Iris pigment epithelial cell (primary cell): ENCODE measurements around the gene CREB3L1.

Experiments
- DNase-seq: peaks from one replicate; pipeline ENCODE4 v3.0.0-alpha.2; 2011; ENCODE audit warnings: low read depth

CREB3L1 gene

GRCh38 chr11:46364791-46365190 is 87.3 kb downstream of the CREB3L1 start:
- DNase-seq, result no peak

GRCh38 chr11:46366260-46366659 is 88.8 kb downstream of the CREB3L1 start:
- DNase-seq, result no peak

DNA sequence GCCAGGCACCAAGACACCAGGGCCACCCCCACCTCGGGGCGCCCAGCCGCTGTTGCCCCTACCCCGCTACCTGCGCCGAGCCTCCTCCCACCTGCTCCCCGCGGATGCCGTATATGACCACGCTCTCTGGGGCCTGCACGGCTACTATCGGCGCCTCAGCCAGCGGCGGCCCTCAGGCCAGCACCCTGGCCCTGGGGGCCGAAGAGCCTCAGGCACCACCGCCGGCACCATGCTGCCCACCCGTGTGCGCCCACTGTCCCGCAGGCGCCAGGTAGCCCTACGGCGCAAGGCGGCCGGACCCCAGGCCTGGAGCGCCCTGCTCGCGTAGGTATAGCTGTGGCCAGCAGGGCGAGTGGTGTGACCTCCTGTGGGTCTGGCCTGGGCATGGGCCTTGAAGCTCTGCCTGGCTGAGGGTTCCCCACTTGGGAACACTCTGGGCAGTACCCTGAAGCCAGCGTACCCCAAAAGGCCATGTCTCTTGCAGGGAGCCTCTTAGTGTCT is 89.2 kb downstream of the CREB3L1 start:
- no peak for DNase-seq

GRCh38 chr11:46367244-46367915 is 89.9 kb downstream of the CREB3L1 start:
- DNase-seq, result no peak

DNA sequence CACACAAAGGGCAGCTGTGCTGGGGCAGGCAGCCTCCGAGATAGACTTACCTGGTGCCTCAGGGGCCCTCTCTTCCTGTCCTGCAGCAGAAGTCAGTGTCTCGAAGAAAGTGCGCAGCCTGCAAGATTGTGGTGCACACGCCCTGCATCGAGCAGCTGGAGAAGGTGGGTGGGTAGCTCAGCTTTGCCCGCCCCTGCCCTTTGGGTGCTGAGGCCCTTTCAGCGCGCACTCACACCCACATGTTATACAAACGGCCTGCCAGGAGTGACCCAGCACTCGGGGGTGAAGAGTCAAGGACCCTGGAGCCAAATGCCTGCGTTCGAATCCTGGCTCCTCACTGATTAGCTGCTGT is 90.4 kb downstream of the CREB3L1 start:
- DNase-seq, result no peak

DNA sequence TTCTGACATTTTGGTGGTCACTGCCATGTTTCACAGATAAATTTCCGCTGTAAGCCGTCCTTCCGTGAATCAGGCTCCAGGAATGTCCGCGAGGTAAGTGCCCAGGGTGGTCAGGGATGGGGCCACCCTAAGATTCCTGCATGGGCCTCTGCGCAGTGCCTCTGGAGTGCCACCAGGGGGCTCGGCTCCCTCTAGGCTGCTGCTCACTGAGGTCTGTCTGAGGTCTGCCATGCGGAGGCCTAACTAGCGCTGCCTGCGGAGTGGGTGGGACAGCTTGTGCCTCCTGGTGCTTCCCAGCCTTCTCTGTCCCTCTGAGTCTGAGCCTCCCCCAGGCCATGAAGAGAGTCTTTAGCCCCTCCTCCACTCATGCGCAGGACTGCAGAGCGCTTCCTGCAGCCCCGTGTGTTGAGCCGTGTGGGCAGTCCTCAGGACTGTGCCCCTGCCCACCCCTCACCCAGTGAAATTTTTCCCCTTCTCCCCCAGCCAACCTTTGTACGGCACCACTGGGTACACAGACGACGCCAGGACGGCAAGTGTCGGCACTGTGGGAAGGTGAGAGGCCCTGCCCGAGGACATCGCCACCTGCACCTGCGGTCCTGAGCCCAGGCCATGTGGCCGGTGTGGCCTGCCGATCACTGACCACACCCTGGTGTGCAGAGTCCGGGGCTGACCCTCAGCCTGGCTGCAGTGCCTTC is 92.1 kb downstream of the CREB3L1 start:
- peak; percentile 78 for DNase-seq

GRCh38 chr11:46370253-46370652 is 92.8 kb downstream of the CREB3L1 start:
- no peak for DNase-seq
